ENCODE measurements around the gene SMPD3.
"Not testable (repeated sequence)": the region's sequence is repeated elsewhere in the genome, so short reads cannot be mapped to it uniquely, and the experiment has no call there.

SMPD3 gene

GRCh38 chr16:68448360-68448970, at the start of gene SMPD3:
Gene SMPD3, minus strand, starts transcription at chr16:68448508. Its CDS starts 76,327 bp downstream, at chr16:68372181.
- DNase-seq (ENCODE audit: low read depth in 2 of 3, low spot score in 1 of 3), result peak; percentile 93 to 98 (median 96)

- no peak for DNase-seq (ENCODE audit: low read depth in 2 of 3, low spot score in 1 of 3)
These were observed 48.4 kb upstream of the SMPD3 start for GRCh38 chr16:68496689-68497088.

- not testable (repeated sequence) for DNase-seq (ENCODE audit: low read depth in 2 of 3, low spot score in 1 of 3)
These were observed 46.0 kb upstream of the SMPD3 start for GRCh38 chr16:68494261-68494660.

- DNase-seq (ENCODE audit: low read depth in 2 of 3, low spot score in 1 of 3), result no peak
These were observed 45.2 kb upstream of the SMPD3 start for GRCh38 chr16:68493412-68494070.

- DNase-seq (ENCODE audit: low read depth in 2 of 3, low spot score in 1 of 3), result no peak
These were observed 44.5 kb upstream of the SMPD3 start for GRCh38 chr16:68492543-68493411.

- no peak for DNase-seq (ENCODE audit: low read depth in 2 of 3, low spot score in 1 of 3)
These were observed 43.8 kb upstream of the SMPD3 start for GRCh38 chr16:68492151-68492542.

- no peak for DNase-seq (ENCODE audit: low read depth in 2 of 3, low spot score in 1 of 3)
These were observed 43.3 kb upstream of the SMPD3 start for GRCh38 chr16:68491576-68491950.

GRCh38 chr16:68490829-68491575, 42.7 kb upstream of the SMPD3 start:
- DNase-seq (ENCODE audit: low read depth in 2 of 3, low spot score in 1 of 3), result no peak

GRCh38 chr16:68490358-68490757, 42.0 kb upstream of the SMPD3 start:
- DNase-seq (ENCODE audit: low read depth in 2 of 3, low spot score in 1 of 3), result no peak

- DNase-seq (ENCODE audit: low read depth in 2 of 3, low spot score in 1 of 3), result no peak
These were observed 40.2 kb upstream of the SMPD3 start for GRCh38 chr16:68488554-68488953.

- DNase-seq (ENCODE audit: low read depth in 2 of 3, low spot score in 1 of 3), result no peak
These were observed 39.4 kb upstream of the SMPD3 start for GRCh38 chr16:68487669-68488068.

- DNase-seq (ENCODE audit: low read depth in 2 of 3, low spot score in 1 of 3), result no peak
These were observed 38.9 kb upstream of the SMPD3 start for GRCh38 chr16:68487203-68487514.

- no peak for DNase-seq (ENCODE audit: low read depth in 2 of 3, low spot score in 1 of 3)
These were observed 38.3 kb upstream of the SMPD3 start for GRCh38 chr16:68486502-68487202.

- no peak for DNase-seq (ENCODE audit: low read depth in 2 of 3, low spot score in 1 of 3)
These were observed 33.3 kb upstream of the SMPD3 start for GRCh38 chr16:68481636-68482035.

- no peak for DNase-seq (ENCODE audit: low read depth in 2 of 3, low spot score in 1 of 3)
These were observed 32.0 kb upstream of the SMPD3 start for GRCh38 chr16:68480084-68480995.

- no peak for DNase-seq (ENCODE audit: low read depth in 2 of 3, low spot score in 1 of 3)
These were observed 31.0 kb upstream of the SMPD3 start for GRCh38 chr16:68479271-68479670.

GRCh38 chr16:68478526-68479250, 30.4 kb upstream of the SMPD3 start:
- DNase-seq (ENCODE audit: low read depth in 2 of 3, low spot score in 1 of 3), result no peak

GRCh38 chr16:68475071-68475470, 26.8 kb upstream of the SMPD3 start:
- DNase-seq (ENCODE audit: low read depth in 2 of 3, low spot score in 1 of 3), result no peak

- no peak for DNase-seq (ENCODE audit: low read depth in 2 of 3, low spot score in 1 of 3)
These were observed 25.2 kb upstream of the SMPD3 start for GRCh38 chr16:68473358-68474070.
